ENCODE data around the gene CDH3.

CDH3 gene

DNA sequence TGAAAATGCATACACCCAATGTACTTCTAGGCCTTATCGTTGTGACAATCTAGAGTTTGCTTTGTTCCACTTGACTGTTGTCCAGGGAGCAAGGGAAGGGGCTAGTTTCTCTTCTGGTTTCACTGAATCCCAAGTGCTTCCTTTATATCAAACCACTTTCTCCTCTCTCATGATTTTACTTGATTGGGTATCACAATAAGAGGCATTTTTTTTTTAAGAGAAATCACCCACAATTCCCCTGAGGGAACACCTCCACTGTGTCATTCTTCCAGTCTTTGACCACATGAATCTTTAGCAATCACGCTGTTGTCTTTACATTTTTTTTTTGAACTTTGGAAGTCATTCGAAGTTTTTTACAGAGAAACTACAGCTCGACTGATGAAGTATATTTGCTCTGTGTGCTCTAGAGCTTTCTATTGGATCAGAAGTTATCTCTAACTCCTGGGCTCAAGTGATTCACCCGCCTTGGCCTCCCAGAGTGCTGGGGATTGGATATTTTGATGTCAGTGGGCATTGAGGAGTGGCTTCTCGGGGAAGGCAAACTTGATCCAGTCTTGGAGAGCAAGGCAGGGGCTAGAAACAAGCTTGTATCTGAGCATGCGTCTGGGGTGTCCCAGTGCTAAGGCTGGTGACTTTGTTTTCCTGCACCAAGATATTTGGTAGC, 95.0 kb downstream of the CDH3 start:
- DNase-seq = no peak

- DNase-seq = no peak
Measured at GRCh38 chr16:68740628-68741346, 95.7 kb downstream of the CDH3 start.

- DNase-seq = no peak
Measured at GRCh38 chr16:68743664-68744063, 98.6 kb downstream of the CDH3 start.

DNA sequence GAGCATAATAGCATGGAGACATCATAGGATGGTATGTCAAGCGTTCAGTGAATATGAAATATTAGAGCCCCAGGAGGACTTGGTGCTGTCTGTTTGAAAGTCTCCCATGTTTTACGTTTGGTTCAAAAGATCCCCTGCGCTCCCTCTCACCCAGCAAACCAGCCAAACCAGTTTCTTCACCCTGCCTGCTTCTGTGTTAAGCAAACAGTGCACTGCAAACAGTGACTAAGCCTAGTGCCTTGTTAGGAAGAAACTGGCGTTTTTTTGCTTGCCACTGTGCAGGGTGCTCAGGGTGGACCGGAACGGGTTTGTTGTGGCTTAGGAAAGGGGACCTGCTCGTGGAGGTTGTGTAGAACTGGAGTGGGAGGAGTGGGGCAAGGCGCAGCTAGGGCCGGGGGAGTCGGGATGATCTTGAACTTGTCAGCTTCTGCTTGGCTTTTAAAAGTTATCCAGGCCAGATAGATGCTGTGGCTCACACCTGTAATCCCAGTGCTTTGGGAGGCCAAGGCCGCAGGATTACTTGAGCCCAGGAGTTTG, 99.7 kb downstream of the CDH3 start:
- no peak for DNase-seq

DNA sequence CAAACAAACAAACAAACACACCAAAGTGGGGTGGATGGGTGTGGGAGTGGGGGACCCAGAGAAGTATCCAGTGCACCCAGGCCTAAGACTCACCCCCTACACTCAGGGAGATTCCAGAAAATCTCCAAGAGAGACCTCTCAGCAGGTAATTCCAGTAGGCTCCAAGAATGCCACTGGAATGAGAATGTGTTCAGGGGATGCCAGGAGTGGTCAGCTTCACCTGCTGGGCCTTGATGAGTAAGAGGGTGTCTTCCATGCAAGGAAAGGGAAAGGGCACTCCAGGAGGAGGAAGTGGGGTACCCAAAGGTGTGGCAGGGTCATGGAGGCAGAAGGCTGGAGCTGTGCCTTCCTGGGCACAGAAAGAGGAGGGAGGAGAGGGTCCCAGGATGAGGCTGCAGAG, 101.8 kb downstream of the CDH3 start:
- DNase-seq = no peak

DNA sequence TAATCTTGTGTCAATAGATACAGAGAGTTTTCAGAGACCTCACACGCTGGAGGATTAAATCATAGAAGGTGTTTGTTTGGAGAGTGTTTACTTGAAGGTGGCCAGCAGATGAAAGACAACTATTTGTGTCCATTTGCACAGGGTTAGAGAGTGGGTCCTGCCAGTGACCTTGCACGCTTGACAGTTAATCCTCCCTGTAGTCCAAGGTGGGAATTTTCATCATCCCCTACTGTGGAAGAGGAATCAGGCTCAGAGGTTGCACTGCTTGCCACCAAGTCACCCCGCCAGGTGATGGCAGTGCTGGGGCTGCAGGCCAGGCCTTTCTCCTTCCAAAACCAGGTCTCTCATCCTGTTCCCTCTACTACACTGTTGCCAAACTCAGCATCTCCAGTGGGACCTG, 104.3 kb downstream of the CDH3 start:
- DNase-seq = no peak

Data from NCI-H1930 (cell line).